OCI-LY7 (cell line): ENCODE data around the gene ENKUR. TPM values are rescaled to one million over a fixed set of nuclear protein-coding genes. Genes with fewer than 3 reads are reported as not detected.

Experiments
- BruUV-seq: library from RNA; stranded (reverse); fragments of 400-500 nt; replicated peaks from 2 replicates; lab custom pipeline; 2021; lab: Mats Ljungman, UMichigan
- CTCF ChIA-PET: fragments of 300-600 bp; sonication (Branson Sonifier 250); formaldehyde crosslinking; loops from one replicate; lab custom pipeline; 2022; ENCODE audit warnings: antibody characterized with exemption; ENCODE audit not compliant: unreplicated experiment; lab: Charles Lee
- POLR2A ChIA-PET: fragments of 300-600 bp; sonication (Branson Sonifier 250); formaldehyde crosslinking; loops from one replicate; lab custom pipeline; 2022; ENCODE audit warnings: antibody characterized with exemption; lab: Charles Lee
- DNase-seq: peaks from one replicate; pipeline ENCODE4 v3.0.0-alpha.2; 2015; ENCODE audit warnings: low spot score
- H2AFZ ChIP-seq: fragments of 200-600 bp; sonication (generic), shearing (Covaris generic); 2 replicates; pipeline ENCODE4 v1.6.1; 2014; ENCODE audit warnings: mild to moderate bottlenecking, antibody characterized with exemption, low read length, moderate library complexity
- H3K27ac ChIP-seq: fragments of 200-600 bp; sonication (generic); 2 replicates; pipeline ENCODE4 v1.5.1; 2014; ENCODE audit warnings: mixed run types, low read depth, mild to moderate bottlenecking, moderate library complexity, low read length, inconsistent platforms; ENCODE audit not compliant: poor library complexity, severe bottlenecking
- H3K36me3 ChIP-seq: fragments of 200-600 bp; sonication (generic); 2 replicates; pipeline ENCODE4 v1.6.1; 2014; ENCODE audit warnings: mild to moderate bottlenecking, antibody characterized with exemption, low read length, moderate library complexity, mixed read lengths; ENCODE audit not compliant: insufficient read depth
- H3K4me1 ChIP-seq: fragments of 200-600 bp; sonication (generic); 2 replicates; pipeline ENCODE4 v1.5.1; 2014; ENCODE audit warnings: mild to moderate bottlenecking, low read length; ENCODE audit not compliant: insufficient read depth, poor library complexity, severe bottlenecking
- H3K4me2 ChIP-seq: fragments of 200-600 bp; sonication (generic); 2 replicates; pipeline ENCODE4 v1.6.1; 2014; ENCODE audit warnings: mild to moderate bottlenecking, low read length
- H3K4me3 ChIP-seq: fragments of 200-600 bp; sonication (generic); 2 replicates; pipeline ENCODE4 v1.5.1; 2014; ENCODE audit warnings: mild to moderate bottlenecking, low read depth, low read length; ENCODE audit not compliant: poor library complexity, severe bottlenecking
- H3K79me2 ChIP-seq: fragments of 200-600 bp; sonication (generic); 2 replicates; pipeline ENCODE4 v1.6.1; 2016; ENCODE audit warnings: low read depth, mild to moderate bottlenecking, low read length, moderate library complexity, mixed read lengths; ENCODE audit not compliant: insufficient read depth
- H3K9me2 ChIP-seq: fragments of 200-600 bp; sonication (generic); 2 replicates; pipeline ENCODE4 v1.6.1; 2016; ENCODE audit warnings: mild to moderate bottlenecking, low read length, mixed read lengths; ENCODE audit not compliant: insufficient read depth
- H3K9me3 ChIP-seq: fragments of 200-600 bp; sonication (generic); 2 replicates; pipeline ENCODE4 v1.6.1; 2014; ENCODE audit warnings: mild to moderate bottlenecking, mixed run types, low read length, mixed read lengths
- H4K20me1 ChIP-seq: fragments of 200-600 bp; sonication (generic); 2 replicates; pipeline ENCODE4 v1.6.1; 2014; ENCODE audit warnings: mild to moderate bottlenecking, antibody characterized with exemption, low read length, moderate library complexity, mixed read lengths; ENCODE audit not compliant: insufficient read depth
- CTCF ChIP-seq: fragments of 200-600 bp; sonication (generic); conservative IDR thresholded peaks from 2 replicates; pipeline ENCODE4 v1.5.1; 2014; ENCODE audit warnings: mild to moderate bottlenecking, antibody characterized with exemption, low read length, moderate library complexity, mixed read lengths
- EZH2phosphoT487 ChIP-seq: fragments of 200-600 bp; sonication (generic); IDR thresholded peaks from 2 replicates; pipeline ENCODE4 v1.6.1; 2018; ENCODE audit warnings: low read depth, borderline replicate concordance, mild to moderate bottlenecking, mixed run types, antibody characterized with exemption, low read length, moderate library complexity, mixed read lengths
- intact Hi-C: fragments of 100-400 bp; cut with micrococcal nuclease; formaldehyde crosslinking; loops from one replicate; pipeline ENCODE4 v1.10.0; 2022; ENCODE audit not compliant: unreplicated experiment
- total RNA-seq, 2 experiments: library from RNA; depleted of rRNA in 1 of 2; stranded (reverse); fragments of >200 nt in 1 of 2; shearing (Covaris generic) in 1 of 2; gene quantifications; 2 replicates each; pipeline ENCODE4 v1.2.3, GENCODE V29; 2014 to 2022

Gene ENKUR
- total RNA-seq, 2 experiments from 2014 or later = not detected

GRCh38 chr10:25028711-25029110 lies 12.8 kb upstream of the ENKUR start:
- no peak overlapping the region for H3K4me2 ChIP-seq
- H4K20me1 ChIP-seq = no peaks in the 10 kb centered on the region
- H3K79me2 ChIP-seq = no peaks in the 10 kb centered on the region
- no peaks in the 10 kb centered on the region for H3K36me3 ChIP-seq
- no peak for TF ChIP-seq EZH2phosphoT487
- TF ChIP-seq CTCF = no peak
- H3K9me2 ChIP-seq = no peaks in the 10 kb centered on the region
- no peaks in the 10 kb centered on the region for H3K9me3 ChIP-seq
- H3K27ac ChIP-seq = no peak overlapping the region
- no TSS peak for BruUV-seq
- DNase-seq = no peak
- POLR2A ChIA-PET = no interaction called here
- no peaks in the 10 kb centered on the region for H3K4me1 ChIP-seq
- H3K4me3 ChIP-seq = no peak overlapping the region
- CTCF ChIA-PET = no interaction called here
- intact Hi-C loops = no loop called here
- H2AFZ ChIP-seq = no peak overlapping the region

GRCh38 chr10:25026463-25026862 lies 10.5 kb upstream of the ENKUR start:
- peaks cover 4% of the 10 kb centered on the region; the same call in 1 of the 2 replicates for H3K36me3 ChIP-seq
- BruUV-seq = no TSS peak
- no peaks in the 10 kb centered on the region for H3K79me2 ChIP-seq
- TF ChIP-seq EZH2phosphoT487 (no peak), CTCF (peak; percentile 48)
- H3K4me3 ChIP-seq = no peak overlapping the region
- no peak overlapping the region for H3K4me2 ChIP-seq
- H4K20me1 ChIP-seq = no peaks in the 10 kb centered on the region
- H2AFZ ChIP-seq = no peak overlapping the region
- POLR2A ChIA-PET = no interaction called here
- H3K9me2 ChIP-seq = no peaks in the 10 kb centered on the region
- intact Hi-C loops = no loop called here
- no peaks in the 10 kb centered on the region for H3K4me1 ChIP-seq
- CTCF ChIA-PET = no interaction called here
- H3K9me3 ChIP-seq = no peaks in the 10 kb centered on the region
- DNase-seq = no peak
- no peak overlapping the region for H3K27ac ChIP-seq

GRCh38 chr10:25024528-25024927 lies 8.6 kb upstream of the ENKUR start:
- Histone ChIP-seq H3K9me3 (no peaks in the 10 kb centered on the region), H3K79me2 (no peaks in the 10 kb centered on the region), H3K4me2 (no peak overlapping the region), H3K4me3 (no peak overlapping the region), H3K27ac (no peak overlapping the region), H4K20me1 (no peaks in the 10 kb centered on the region), H2AFZ (no peak overlapping the region), H3K36me3 (peaks cover 4% of the 10 kb centered on the region; the same call in 1 of the 2 replicates), H3K4me1 (no peaks in the 10 kb centered on the region), H3K9me2 (no peaks in the 10 kb centered on the region)
- POLR2A ChIA-PET = no interaction called here
- intact Hi-C loops = no loop called here
- no TSS peak for BruUV-seq
- TF ChIP-seq CTCF (no peak), EZH2phosphoT487 (no peak)
- DNase-seq = no peak
- CTCF ChIA-PET = no interaction called here
